Colonic mucosa (tissue), 4 donors: ENCODE results near the gene CTSA. TPM values are rescaled to one million over a fixed set of nuclear protein-coding genes. Genes with fewer than 3 reads are reported as not detected.

Experiments
- DNase-seq: peaks from one replicate; pipeline ENCODE4 v3.0.0-alpha.2; 2020
- H3K27ac ChIP-seq: fragments of 200-600 bp; one replicate; pipeline ENCODE4 v1.8.0; 2021
- H3K27me3 ChIP-seq: fragments of 200-600 bp; one replicate; pipeline ENCODE4 v1.8.0; 2021
- H3K36me3 ChIP-seq: fragments of 200-600 bp; one replicate; pipeline ENCODE4 v1.8.0; 2021
- H3K4me1 ChIP-seq: fragments of 200-600 bp; one replicate; pipeline ENCODE4 v1.8.0; 2021; ENCODE audit warnings: mild to moderate bottlenecking
- H3K4me3 ChIP-seq: fragments of 200-600 bp; one replicate; pipeline ENCODE4 v1.8.0; 2021
- H3K9ac ChIP-seq, 2 donors: one replicate each; pipeline ENCODE4 v1.7.0; 2013; ENCODE audit warnings: control low read depth in 2 of 2, low read depth in 2 of 2, low read length in 2 of 2
- H3K9me3 ChIP-seq: fragments of 200-600 bp; one replicate; pipeline ENCODE4 v1.8.0; 2021
- CTCF ChIP-seq: fragments of 200-600 bp; IDR thresholded peaks from one replicate; pipeline ENCODE4 v1.8.0; 2022; ENCODE audit warnings: antibody characterized with exemption, mild to moderate bottlenecking
- intact Hi-C: fragments of 100-400 bp; cut with DNase I; formaldehyde crosslinking; loops from one replicate; pipeline ENCODE4 v1.14.1; 2022
- total RNA-seq, 2 donors: library from RNA; stranded (reverse); fragmentation: NEBNext Ultra II Directional in 1 of 2; extraction: Animal tissue kit (Norgen Biotek cat#: 25700) in 1 of 2; gene quantifications; one replicate each; pipeline ENCODE4 v1.2.1, GENCODE V29; 2021
- donor health status: healthy.
- donor health status: DM: no; HTN: no; CAD: no.
- donor health status: DM: no; HTN: no; CAD: no.

CTSA gene
- total RNA-seq, 2 donors from 2014 or later, result 273 to 366 TPM

- no peaks in the 10 kb centered on the region for H3K4me1 ChIP-seq
- H3K9ac ChIP-seq, result no peak overlapping the region
- H3K4me3 ChIP-seq, result no peak overlapping the region
- no peak for DNase-seq
- intact Hi-C loops, result no loop called here
- no peaks in the 10 kb centered on the region for H3K9me3 ChIP-seq
- H3K27me3 ChIP-seq, result no peaks in the 10 kb centered on the region
- H3K36me3 ChIP-seq, result peaks cover 3% of the 10 kb centered on the region
- no peak overlapping the region for H3K27ac ChIP-seq
- TF ChIP-seq CTCF, result no peak
Observed at GRCh38 chr20:45848421-45848820, 42.7 kb upstream of the CTSA start.

GRCh38 chr20:45848969-45849582, 42.1 kb upstream of the CTSA start:
- H3K27me3 ChIP-seq, result no peaks in the 10 kb centered on the region
- no peak overlapping the region for H3K9ac ChIP-seq
- no peaks in the 10 kb centered on the region for H3K4me1 ChIP-seq
- H3K27ac ChIP-seq, result no peak overlapping the region
- DNase-seq, result no peak
- H3K4me3 ChIP-seq, result no peak overlapping the region
- H3K36me3 ChIP-seq, result peaks cover 3% of the 10 kb centered on the region
- H3K9me3 ChIP-seq, result no peaks in the 10 kb centered on the region
- TF ChIP-seq CTCF, result no peak
- intact Hi-C loops, result no loop called here

- H3K9ac ChIP-seq, result no peak overlapping the region
- no peak overlapping the region for H3K4me3 ChIP-seq
- TF ChIP-seq CTCF, result no peak
- no peaks in the 10 kb centered on the region for H3K9me3 ChIP-seq
- H3K27me3 ChIP-seq, result no peaks in the 10 kb centered on the region
- H3K4me1 ChIP-seq, result no peaks in the 10 kb centered on the region
- no peak overlapping the region for H3K27ac ChIP-seq
- peaks cover 3% of the 10 kb centered on the region for H3K36me3 ChIP-seq
- intact Hi-C loops, result no loop called here
- no peak for DNase-seq
Observed at GRCh38 chr20:45850238-45850637, 40.9 kb upstream of the CTSA start.

- intact Hi-C loops, result no loop called here
- Histone ChIP-seq H3K36me3 (peaks cover 2% of the 10 kb centered on the region), H3K9me3 (no peaks in the 10 kb centered on the region), H3K27me3 (no peaks in the 10 kb centered on the region), H3K27ac (no peak overlapping the region), H3K4me1 (peaks cover under 1% of the 10 kb centered on the region), H3K4me3 (no peak overlapping the region), H3K9ac (no peak overlapping the region)
- no peak for TF ChIP-seq CTCF
- no peak for DNase-seq
Observed at GRCh38 chr20:45850926-45851325, 40.2 kb upstream of the CTSA start.

GRCh38 chr20:45851501-45851900, 39.6 kb upstream of the CTSA start:
- intact Hi-C loops, result no loop called here
- no peak for TF ChIP-seq CTCF
- H3K36me3 ChIP-seq, result no peaks in the 10 kb centered on the region
- H3K27me3 ChIP-seq, result no peaks in the 10 kb centered on the region
- H3K4me1 ChIP-seq, result peaks cover 6% of the 10 kb centered on the region
- no peak overlapping the region for H3K4me3 ChIP-seq
- no peaks in the 10 kb centered on the region for H3K9me3 ChIP-seq
- DNase-seq, result no peak
- no peak overlapping the region for H3K9ac ChIP-seq
- H3K27ac ChIP-seq, result no peak overlapping the region
